B cell (primary cell): ENCODE data around the gene WFDC9.
"Not testable (repeated sequence)": the region's sequence is repeated elsewhere in the genome, so short reads cannot be mapped to it uniquely, and the experiment has no call there.

Source experiments
- CTCF ChIP-seq: fragments of 200-600 bp; IDR thresholded peaks from one replicate; pipeline ENCODE4 v1.8.0; 2022; ENCODE audit warnings: antibody characterized with exemption, mild to moderate bottlenecking
- EZH2 ChIP-seq: IDR thresholded peaks from 2 replicates; pipeline ENCODE4 v1.6.1; 2012; ENCODE audit warnings: borderline replicate concordance, low read depth, mild to moderate bottlenecking, moderate library complexity, low read length; ENCODE audit not compliant: insufficient read depth, poor library complexity, severe bottlenecking

GRCh38 chr20:45569650-45570049 lies 61.4 kb downstream of the WFDC9 start:
- TF ChIP-seq CTCF, EZH2: not testable (repeated sequence)
